ENCODE measurements around the gene C2orf92. TPM values are rescaled to one million over a fixed set of nuclear protein-coding genes. Genes with fewer than 3 reads are reported as not detected.
A peak's percentile ranks its signal among the peaks of the same experiment; 100 is the strongest.

C2orf92 gene
- total RNA-seq, 1 donor from 2014 or later, result 0.79 TPM

GRCh38 chr2:97714084-97714949 lies 44.8 kb downstream of the C2orf92 start:
- DNase-seq (ENCODE audit: low read depth in 2 of 2), result no peak

GRCh38 chr2:97714950-97715652 lies 45.6 kb downstream of the C2orf92 start:
- DNase-seq (ENCODE audit: low read depth in 2 of 2), result no peak

- no peak for DNase-seq (ENCODE audit: low read depth in 2 of 2)
These were observed 46.6 kb downstream of the C2orf92 start for GRCh38 chr2:97715951-97716694.

- no peak for DNase-seq (ENCODE audit: low read depth in 2 of 2)
These were observed 47.4 kb downstream of the C2orf92 start for GRCh38 chr2:97716695-97717612.

GRCh38 chr2:97717613-97717995 lies 48.1 kb downstream of the C2orf92 start:
- DNase-seq (ENCODE audit: low read depth in 2 of 2), result no peak

GRCh38 chr2:97718051-97718882 lies 48.8 kb downstream of the C2orf92 start:
- DNase-seq (ENCODE audit: low read depth in 2 of 2), result no peak

GRCh38 chr2:97718942-97719341 lies 49.4 kb downstream of the C2orf92 start:
- DNase-seq (ENCODE audit: low read depth in 2 of 2), result no peak

GRCh38 chr2:97719362-97720155 lies 50.0 kb downstream of the C2orf92 start:
- no peak for DNase-seq (ENCODE audit: low read depth in 2 of 2)

- no peak for DNase-seq (ENCODE audit: low read depth in 2 of 2)
These were observed 51.2 kb downstream of the C2orf92 start for GRCh38 chr2:97720746-97721145.

GRCh38 chr2:97722227-97722626 lies 52.7 kb downstream of the C2orf92 start:
- DNase-seq (ENCODE audit: low read depth in 2 of 2), result no peak

- DNase-seq (ENCODE audit: low read depth in 2 of 2), result no peak
These were observed 53.9 kb downstream of the C2orf92 start for GRCh38 chr2:97723156-97724072.

GRCh38 chr2:97724073-97724410 lies 54.5 kb downstream of the C2orf92 start:
- no peak for DNase-seq (ENCODE audit: low read depth in 2 of 2)

- DNase-seq (ENCODE audit: low read depth in 2 of 2), result no peak
These were observed 55.0 kb downstream of the C2orf92 start for GRCh38 chr2:97724501-97724900.

GRCh38 chr2:97724946-97725688 lies 55.6 kb downstream of the C2orf92 start:
- DNase-seq (ENCODE audit: low read depth in 2 of 2), result no peak

- DNase-seq (ENCODE audit: low read depth in 2 of 2), result peak in 1 of 2 donors; percentile 95
These were observed 57.0 kb downstream of the C2orf92 start for GRCh38 chr2:97726261-97727064.

GRCh38 chr2:97727296-97727695 lies 57.8 kb downstream of the C2orf92 start:
- DNase-seq (ENCODE audit: low read depth in 2 of 2), result no peak

All from lung microvascular endothelial cell (primary cell).